Colon (tissue), 2 donors: ENCODE measurements around the gene OST4.
"Not testable (repeated sequence)": the region's sequence is repeated elsewhere in the genome, so short reads cannot be mapped to it uniquely, and the experiment has no call there.

Experiments used
- FAIRE-seq: peaks from 2 replicates; lab custom pipeline; 2012; peaks lifted over from hg19 to GRCh38; lab: Jason Lieb, UNC
- donor health status: control.
- donor health status: control.

Gene OST4

GRCh38 chr2:27078267-27079194 is 7.1 kb upstream of the OST4 start, which contains the start of gene EMILIN1:
Gene EMILIN1 (plus strand): TSS chr2:27078615. CDS start chr2:27079066, 451 bp downstream.
- no peak for FAIRE-seq

- FAIRE-seq, result no peak
Observed at GRCh38 chr2:27077231-27077630, 5.8 kb upstream of the OST4 start.

- no peak for FAIRE-seq
Observed at GRCh38 chr2:27076323-27076722, 4.9 kb upstream of the OST4 start.

- FAIRE-seq, result not testable (repeated sequence)
Observed at GRCh38 chr2:27075566-27075871, 4.1 kb upstream of the OST4 start.

- FAIRE-seq, result no peak
Observed at GRCh38 chr2:27074738-27075565, 3.5 kb upstream of the OST4 start.

- no peak for FAIRE-seq
Observed at GRCh38 chr2:27073782-27074181, 2.3 kb upstream of the OST4 start.

- FAIRE-seq, result no peak
Observed at GRCh38 chr2:27072920-27073319, 1.5 kb upstream of the OST4 start.

GRCh38 chr2:27071990-27072830 is 756 bp upstream of the OST4 start:
- no peak for FAIRE-seq

- FAIRE-seq, result no peak
Observed at GRCh38 chr2:27070653-27071276, 689 bp downstream of the OST4 start.

GRCh38 chr2:27069961-27070618 is 1.4 kb downstream of the OST4 start:
- no peak for FAIRE-seq

- FAIRE-seq, result no peak
Observed at GRCh38 chr2:27069436-27069835, 2.0 kb downstream of the OST4 start.

- FAIRE-seq, result no peak
Observed at GRCh38 chr2:27067385-27067784, 4.1 kb downstream of the OST4 start.

- no peak for FAIRE-seq
Observed at GRCh38 chr2:27065128-27065527, 6.3 kb downstream of the OST4 start.

GRCh38 chr2:27060323-27060722 is 11.1 kb downstream of the OST4 start:
- FAIRE-seq, result no peak

GRCh38 chr2:27059141-27059820 is 12.2 kb downstream of the OST4 start:
- no peak for FAIRE-seq

- FAIRE-seq, result no peak
Observed at GRCh38 chr2:27058210-27058609, 13.2 kb downstream of the OST4 start.

- no peak for FAIRE-seq
Observed at GRCh38 chr2:27057184-27057583, 14.3 kb downstream of the OST4 start.

GRCh38 chr2:27054721-27055120 is 16.7 kb downstream of the OST4 start:
- FAIRE-seq, result no peak

GRCh38 chr2:27053776-27054175 is 17.7 kb downstream of the OST4 start:
- FAIRE-seq, result no peak

- FAIRE-seq, result no peak
Observed at GRCh38 chr2:27053321-27053720, 18.1 kb downstream of the OST4 start.
